T-cell (primary cell): ENCODE data around the gene CCDC146. TPM values are rescaled to one million over a fixed set of nuclear protein-coding genes. Genes with fewer than 3 reads are reported as not detected.
A peak's percentile ranks its signal among the peaks of the same experiment; 100 is the strongest.
"Not testable (repeated sequence)": the region's sequence is repeated elsewhere in the genome, so short reads cannot be mapped to it uniquely, and the experiment has no call there.

Experiments used
- ATAC-seq, 4 experiments: fragments of 200-7000 bp in 3 of 4; fragments of 150-1000 bp in 1 of 4; cut with Tn5 transposase; replicated peaks in 1 of 4; 1 replicate in 3 of 4; 2 replicates in 1 of 4; pipeline ENCODE4 v1.10.0; 2021; ENCODE audit warnings: moderate library complexity in 3 of 4, mild to moderate bottlenecking in 2 of 4, moderate number of reproducible peaks in 1 of 4
- CTCF ChIA-PET, 2 donors: fragments of 300-600 bp; sonication (Branson Sonifier 250); formaldehyde crosslinking; loops; one replicate each; lab custom pipeline; 2022; ENCODE audit warnings: antibody characterized with exemption in 2 of 2; lab: Charles Lee
- POLR2A ChIA-PET, 2 donors: fragments of 300-600 bp; sonication (Branson Sonifier 250); formaldehyde crosslinking; loops; one replicate each; lab custom pipeline; 2022; ENCODE audit warnings: antibody characterized with exemption in 2 of 2; lab: Charles Lee
- DNase-seq, 35 experiments: peaks; one replicate each; pipeline versions ENCODE4 v3.0.0 to v3.0.0-alpha.2; 2013 to 2023
- H3K27ac ChIP-seq: one replicate; pipeline ENCODE4 v1.5.1; 2013; ENCODE audit warnings: low read length
- H3K27me3 ChIP-seq, 2 experiments: replicated peaks in 1 of 2; 1 replicate in 1 of 2; 2 replicates in 1 of 2; pipeline versions ENCODE4 v1.6.1 to v1.7.0; 2013; ENCODE audit warnings: low read length in 1 of 2, mixed read lengths in 1 of 2; ENCODE audit not compliant: control insufficient read depth in 2 of 2, insufficient read depth in 2 of 2; ENCODE audit errors: extremely low read depth in 1 of 2
- H3K36me3 ChIP-seq, 2 donors: 1 replicate in 1 of 2; 2 replicates in 1 of 2; pipeline versions ENCODE4 v1.6.1 to v1.7.0; 2013; ENCODE audit warnings: low read length in 1 of 2; ENCODE audit not compliant: control insufficient read depth in 2 of 2, insufficient read depth in 1 of 2; ENCODE audit errors: extremely low read depth in 1 of 2
- H3K4me1 ChIP-seq, 2 experiments: 1 replicate in 1 of 2; 2 replicates in 1 of 2; pipeline versions ENCODE4 v1.6.1 to v1.7.0; 2013; ENCODE audit warnings: low read length in 2 of 2, mixed read lengths in 1 of 2; ENCODE audit not compliant: insufficient read depth in 2 of 2, control insufficient read depth in 1 of 2; ENCODE audit errors: extremely low read depth in 1 of 2
- H3K4me3 ChIP-seq, 2 donors: 1 replicate in 1 of 2; 2 replicates in 1 of 2; pipeline versions ENCODE4 v1.5.1 to v1.7.0; 2013; ENCODE audit warnings: mild to moderate bottlenecking in 2 of 2, low read length in 1 of 2, moderate library complexity in 1 of 2; ENCODE audit not compliant: control insufficient read depth in 1 of 2; ENCODE audit errors: extremely low read depth in 1 of 2
- H3K9me3 ChIP-seq: 2 replicates; pipeline ENCODE4 v1.7.0; 2013
- H3K27ac Mint-ChIP-seq, 2 donors: one replicate each; pipeline ENCODE4 v1.8.0; 2020 to 2021; ENCODE audit warnings: mild to moderate bottlenecking in 2 of 2, mixed read lengths in 2 of 2
- H3K27me3 Mint-ChIP-seq, 2 donors: one replicate each; pipeline ENCODE4 v1.8.0; 2021 to 2022; ENCODE audit warnings: mixed read lengths in 2 of 2
- H3K36me3 Mint-ChIP-seq: one replicate; pipeline ENCODE4 v1.8.0; 2021; ENCODE audit warnings: mixed read lengths
- H3K4me1 Mint-ChIP-seq, 3 donors: one replicate each; pipeline ENCODE4 v1.8.0; 2020 to 2022; ENCODE audit warnings: mixed read lengths in 3 of 3, mild to moderate bottlenecking in 1 of 3
- H3K4me3 Mint-ChIP-seq, 3 donors: one replicate each; pipeline ENCODE4 v1.8.0; 2020 to 2022; ENCODE audit warnings: mild to moderate bottlenecking in 3 of 3, mixed read lengths in 3 of 3, moderate library complexity in 3 of 3
- H3K9me3 Mint-ChIP-seq, 3 donors: one replicate each; pipeline ENCODE4 v1.8.0; 2020 to 2022; ENCODE audit warnings: mixed read lengths in 3 of 3
- WGBS: methylation state at CpG from one replicate; pipeline ENCODE4 v1.1.5; 2013; ENCODE audit warnings: missing lambda C conversion rate; ENCODE audit not compliant: insufficient coverage; 5-methylcytosine and 5-hydroxymethylcytosine counted together
- total RNA-seq, 35 experiments: library from RNA in 6 of 35; stranded (reverse) in 6 of 35; fragments of 120-200 nt in 1 of 35; gene quantifications; one replicate each; pipeline versions ENCODE4 v1.2.1 to v1.2.4 and lab custom pipeline; 2013 to 2026

The CCDC146 gene, protein sequence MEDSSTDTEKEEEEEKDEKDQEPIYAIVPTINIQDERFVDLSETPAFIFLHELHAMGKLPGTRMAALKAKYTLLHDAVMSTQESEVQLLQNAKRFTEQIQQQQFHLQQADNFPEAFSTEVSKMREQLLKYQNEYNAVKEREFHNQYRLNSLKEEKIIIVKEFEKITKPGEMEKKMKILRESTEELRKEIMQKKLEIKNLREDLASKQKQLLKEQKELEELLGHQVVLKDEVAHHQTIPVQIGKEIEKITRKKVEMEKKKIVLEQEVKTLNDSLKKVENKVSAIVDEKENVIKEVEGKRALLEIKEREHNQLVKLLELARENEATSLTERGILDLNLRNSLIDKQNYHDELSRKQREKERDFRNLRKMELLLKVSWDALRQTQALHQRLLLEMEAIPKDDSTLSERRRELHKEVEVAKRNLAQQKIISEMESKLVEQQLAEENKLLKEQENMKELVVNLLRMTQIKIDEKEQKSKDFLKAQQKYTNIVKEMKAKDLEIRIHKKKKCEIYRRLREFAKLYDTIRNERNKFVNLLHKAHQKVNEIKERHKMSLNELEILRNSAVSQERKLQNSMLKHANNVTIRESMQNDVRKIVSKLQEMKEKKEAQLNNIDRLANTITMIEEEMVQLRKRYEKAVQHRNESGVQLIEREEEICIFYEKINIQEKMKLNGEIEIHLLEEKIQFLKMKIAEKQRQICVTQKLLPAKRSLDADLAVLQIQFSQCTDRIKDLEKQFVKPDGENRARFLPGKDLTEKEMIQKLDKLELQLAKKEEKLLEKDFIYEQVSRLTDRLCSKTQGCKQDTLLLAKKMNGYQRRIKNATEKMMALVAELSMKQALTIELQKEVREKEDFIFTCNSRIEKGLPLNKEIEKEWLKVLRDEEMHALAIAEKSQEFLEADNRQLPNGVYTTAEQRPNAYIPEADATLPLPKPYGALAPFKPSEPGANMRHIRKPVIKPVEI
- total RNA-seq (10 to 100 TPM; 10.6 to 14.7 (median 14.1) TPM), total RNA-seq (lab: John Stamatoyannopoulos, UW) (1.1 to 25.9 (median 16.1) reads per million in 29 experiments)
- 7.1 TPM for total RNA-seq (2013)

DNA sequence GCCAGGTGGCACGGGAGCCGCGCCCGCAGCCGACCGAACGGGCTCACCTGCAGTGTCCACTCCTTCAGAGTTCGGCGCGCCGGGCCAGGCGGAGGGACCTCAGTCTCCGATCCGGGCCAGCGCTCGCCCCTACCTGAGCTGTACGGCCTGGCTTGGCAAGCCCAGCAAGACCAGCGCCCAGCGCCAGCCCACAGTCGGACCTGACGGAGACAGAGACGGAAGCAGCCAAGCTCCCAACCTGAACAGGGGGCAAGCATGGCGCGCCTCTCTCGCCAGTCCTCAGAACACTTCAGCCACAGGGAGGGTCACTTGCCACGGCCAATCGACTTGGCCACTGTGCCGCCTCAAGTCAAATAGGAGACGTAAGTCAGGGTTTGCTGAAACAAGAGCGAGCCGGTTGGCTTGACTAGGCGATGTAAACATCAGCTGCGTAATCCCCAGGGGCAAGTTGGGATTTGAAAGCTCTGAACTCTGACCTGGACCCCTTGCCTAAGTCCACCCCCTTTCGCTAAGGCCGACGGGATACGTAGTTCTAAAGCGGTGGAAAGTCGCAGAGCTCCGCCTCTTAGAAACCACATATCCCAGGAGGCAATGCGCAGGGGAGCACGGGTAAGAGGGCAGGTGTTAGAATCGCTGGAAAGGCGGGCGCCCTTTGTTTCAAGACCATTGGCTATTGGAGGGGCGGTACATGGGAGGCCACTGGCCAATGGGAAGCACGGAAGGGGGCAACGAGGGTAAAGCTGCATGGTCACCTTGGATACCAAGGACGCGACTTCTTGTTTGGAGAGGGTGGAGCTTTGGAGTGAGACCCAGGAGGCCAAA lies at the start of gene CCDC146:
TSS of gene CCDC146 (plus strand) at position 756 of the 822 bp plus-strand sequence. CDS start 45,054 bp downstream, outside the sequence.
- H3K9me3 Mint-ChIP-seq, H3K27me3 Mint-ChIP-seq, H3K4me1 ChIP-seq, H3K36me3 Mint-ChIP-seq, H3K9me3 ChIP-seq, H3K36me3 ChIP-seq, H3K27me3 ChIP-seq: not testable (repeated sequence)
- Mint-ChIP-seq H3K4me1 (peaks cover 14 to 17% (median 16%) of the 10 kb centered on the region in 3 donors), H3K4me3 (peak within 1 kb of the TSS; percentile 80 to 87 (median 84)), H3K27ac (peak within 1 kb of the TSS; percentile 80 to 85)
- DNase-seq: peak; percentile 87 to 98 (median 95)
- WGBS: 1% methylated on average over 31 of the region's 50 CpGs
- POLR2A ChIA-PET: interaction anchor here (0.5 to 1.4 kb wide), 6 partner anchors 18 to 292 kb away, joined by 3 to 5 read pairs (median 3); partner anchors contain the start of gene FGL2 (in 1 of the 2)
- CTCF ChIA-PET: interaction anchor here (1.0 to 1.5 kb wide), 5 partner anchors 9 to 210 kb away, joined by 3 to 36 read pairs (median 6); no protein-coding TSS in a partner anchor
- Histone ChIP-seq H3K27ac (peak within 1 kb of the TSS; percentile 38), H3K4me3 (peak within 1 kb of the TSS; percentile 75 to 92)
- peak; percentile 97 to 99 (median 99) for ATAC-seq

DNA sequence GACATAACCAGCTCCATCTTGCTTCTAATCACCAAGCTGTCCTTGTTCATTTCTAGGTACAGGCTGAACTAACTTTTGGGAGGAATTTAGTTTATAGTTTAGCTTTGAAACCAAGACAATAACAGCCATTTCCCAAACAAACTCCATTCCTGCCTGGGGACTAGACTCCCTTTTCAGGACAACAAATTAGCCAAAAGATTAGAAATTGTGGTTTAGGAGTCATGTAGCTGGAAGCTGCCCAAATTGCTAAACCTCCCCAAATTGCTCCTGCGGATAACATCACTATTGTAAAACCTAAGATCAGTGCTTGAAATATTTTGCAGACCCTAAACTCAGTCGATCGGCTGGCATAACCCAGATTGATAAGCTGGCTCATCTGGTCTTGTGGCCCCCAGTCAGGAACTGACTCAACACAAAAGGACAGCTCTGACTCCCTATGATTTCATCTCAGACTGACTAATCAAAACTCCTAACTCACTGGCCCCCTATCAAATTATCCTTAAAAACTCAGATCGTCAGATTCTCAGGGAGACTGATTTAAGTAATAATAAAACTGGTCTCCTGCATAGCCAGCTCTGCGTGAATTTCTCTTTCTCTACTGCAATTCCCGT lies 47.5 kb upstream of the CCDC146 start:
- H3K9me3 ChIP-seq, POLR2A ChIA-PET, H3K27me3 ChIP-seq, H3K4me1 ChIP-seq, H3K4me3 Mint-ChIP-seq, H3K27ac ChIP-seq, H3K4me3 ChIP-seq, CTCF ChIA-PET, DNase-seq, ATAC-seq, H3K27me3 Mint-ChIP-seq, H3K36me3 ChIP-seq, H3K9me3 Mint-ChIP-seq, H3K27ac Mint-ChIP-seq: not testable (repeated sequence)
- Mint-ChIP-seq H3K36me3 (peaks cover 45% of the 10 kb centered on the region), H3K4me1 (peaks cover 10 to 16% (median 14%) of the 10 kb centered on the region in 3 donors)
- WGBS: no CpG with 5 or more reads among the region's 6 CpGs

DNA sequence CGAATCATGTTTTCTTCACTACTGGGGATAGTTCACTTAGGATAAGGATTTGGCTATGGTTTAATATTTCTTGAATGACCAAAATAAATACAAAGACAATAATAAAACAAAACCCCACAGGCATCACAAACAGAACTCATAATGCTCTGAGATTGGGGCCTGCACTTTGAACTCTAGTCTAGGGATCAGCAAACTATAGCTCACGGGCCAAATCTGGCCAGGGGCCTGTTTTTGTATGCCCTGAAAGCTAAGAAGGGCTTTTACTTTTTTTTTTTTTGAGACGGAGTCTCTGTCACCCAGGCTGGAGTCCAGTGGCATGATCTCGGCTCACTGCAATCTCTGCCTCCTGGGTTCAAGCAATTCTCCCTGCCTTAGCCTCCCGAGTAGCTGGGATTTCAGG lies 45.4 kb upstream of the CCDC146 start:
- POLR2A ChIA-PET, ATAC-seq, H3K9me3 Mint-ChIP-seq, H3K36me3 ChIP-seq, DNase-seq, CTCF ChIA-PET, H3K27me3 ChIP-seq, H3K4me3 ChIP-seq, H3K9me3 ChIP-seq, H3K27ac Mint-ChIP-seq, H3K4me1 Mint-ChIP-seq, H3K27ac ChIP-seq, H3K4me3 Mint-ChIP-seq, H3K4me1 ChIP-seq, H3K27me3 Mint-ChIP-seq: not testable (repeated sequence)
- WGBS: no CpG with 5 or more reads among the region's 5 CpGs
- H3K36me3 Mint-ChIP-seq: peaks cover 32% of the 10 kb centered on the region

DNA sequence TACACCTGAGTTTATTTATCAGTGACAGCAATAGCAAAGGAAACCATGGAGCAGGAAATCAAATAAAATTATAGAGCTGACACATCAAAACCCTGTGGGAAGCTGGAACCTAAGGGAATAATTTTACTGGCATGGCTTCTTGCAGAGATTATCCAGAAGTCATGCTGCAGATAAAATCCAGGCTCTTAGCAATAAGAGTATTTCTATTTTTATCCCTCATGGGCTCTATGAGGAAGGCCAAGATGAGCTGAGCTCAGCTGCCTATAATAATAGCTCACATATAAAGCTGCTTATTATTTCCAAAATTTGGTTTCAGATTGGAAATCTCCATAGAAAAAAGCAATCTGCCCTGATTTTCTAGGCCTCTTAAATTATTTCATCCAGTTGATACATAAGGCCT lies 43.3 kb upstream of the CCDC146 start:
- H3K27me3 Mint-ChIP-seq, H3K27ac ChIP-seq, H3K4me3 ChIP-seq, DNase-seq, H3K27me3 ChIP-seq, CTCF ChIA-PET, H3K9me3 Mint-ChIP-seq, H3K9me3 ChIP-seq, ATAC-seq, H3K36me3 ChIP-seq, H3K27ac Mint-ChIP-seq, H3K4me1 Mint-ChIP-seq, H3K4me3 Mint-ChIP-seq, POLR2A ChIA-PET, H3K4me1 ChIP-seq: not testable (repeated sequence)
- H3K36me3 Mint-ChIP-seq: peaks cover 32% of the 10 kb centered on the region

DNA sequence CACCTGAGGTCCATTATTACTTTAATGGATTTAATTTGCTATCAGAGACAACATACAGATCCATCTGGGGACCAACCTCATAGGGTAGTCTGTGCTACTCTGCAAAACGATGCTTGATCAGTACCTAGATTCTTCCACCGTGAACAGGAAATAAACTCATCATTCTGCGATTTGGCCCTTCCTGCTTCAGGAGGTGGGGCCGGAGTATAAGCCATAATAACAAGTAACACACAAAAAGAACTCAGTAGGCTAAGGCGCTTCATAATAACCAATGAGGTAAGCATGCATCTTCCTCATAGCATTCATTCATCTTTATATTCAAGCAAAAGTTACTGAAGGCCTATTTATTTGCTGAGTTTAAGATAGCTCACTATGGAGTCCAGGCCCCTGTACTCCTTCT lies 42.8 kb upstream of the CCDC146 start:
- H3K9me3 ChIP-seq, CTCF ChIA-PET, H3K27me3 Mint-ChIP-seq: not testable (repeated sequence)

More for the DNA sequence above, 42.8 kb upstream of the CCDC146 start:
- H3K4me3 ChIP-seq, DNase-seq, H3K4me3 Mint-ChIP-seq, H3K27ac Mint-ChIP-seq, H3K27ac ChIP-seq, H3K36me3 ChIP-seq, H3K9me3 Mint-ChIP-seq, POLR2A ChIA-PET, H3K4me1 Mint-ChIP-seq, H3K4me1 ChIP-seq, H3K27me3 ChIP-seq: not testable (repeated sequence)
- WGBS: no CpG with 5 or more reads among the region's 5 CpGs
- ATAC-seq: peak in 1 of 4 experiments; percentile 35
- peaks cover 27% of the 10 kb centered on the region for H3K36me3 Mint-ChIP-seq
